Measurements from ENCODE around the gene MS4A18. TPM values are rescaled to one million over a fixed set of nuclear protein-coding genes. Genes with fewer than 3 reads are reported as not detected.
A peak's percentile ranks its signal among the peaks of the same experiment; 100 is the strongest.

MS4A18 gene
- total and polyA plus RNA-seq, 4 experiments from 2014 or later: not detected

- Mint-ChIP-seq H3K9me3 (no peaks in the 10 kb centered on the region), H3K27ac (no peak overlapping the region), H3K4me3 (no peak overlapping the region), H3K36me3 (no peaks in the 10 kb centered on the region), H3K4me1 (no peaks in the 10 kb centered on the region), H3K27me3 (peaks cover 23 to 55% of the 10 kb centered on the region in 2 donors)
- DNase-seq: no peak
- Histone ChIP-seq H3K27ac (ENCODE audit: low read depth, low read length) (no peak overlapping the region), H3K36me3 (ENCODE audit: insufficient read depth, low read length) (no peaks in the 10 kb centered on the region), H3K9me3 (ENCODE audit: control insufficient read depth in 1 of 2, low read length in 2 of 2) (no peaks in the 10 kb centered on the region), H3K4me1 (ENCODE audit: insufficient read depth, low read length) (no peaks in the 10 kb centered on the region), H3K27me3 (ENCODE audit: insufficient read depth, low read length) (no peaks in the 10 kb centered on the region), H3K4me3 (ENCODE audit: low read length in 2 of 2) (no peak overlapping the region)
- ChIA-PET CTCF (ENCODE audit: partially characterized antibody) (interaction anchor here (0.9 to 1.6 kb wide), 4 partner anchors 8 to 25 kb away, joined by 3 to 15 read pairs (median 4); partner anchors contain the start of gene MS4A15), POLR2A (ENCODE audit: partially characterized antibody) (no interaction called here)
- intact Hi-C loops (cut with micrococcal nuclease): no loop called here
Observed at GRCh38 chr11:60765355-60765754, 40.8 kb downstream of the MS4A18 start.

DNA sequence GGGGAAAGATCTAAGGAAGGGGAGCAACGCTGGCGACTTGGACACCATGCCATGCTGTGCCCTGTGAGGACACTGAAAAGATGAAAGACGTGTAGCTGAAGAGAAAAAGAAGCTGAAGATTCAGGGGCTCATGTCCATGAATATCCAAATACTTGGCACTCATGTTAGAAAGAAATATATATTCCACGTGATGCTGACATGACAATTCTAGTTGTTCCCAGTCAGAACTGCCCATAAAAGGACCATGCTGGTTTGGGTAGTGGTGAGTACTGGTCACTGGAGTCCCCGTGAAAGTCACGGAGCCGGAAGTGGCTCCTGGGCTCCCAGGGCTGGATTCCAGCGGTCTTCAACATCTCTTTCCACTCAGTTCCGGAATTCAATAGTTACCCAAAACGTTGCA is 42.0 kb downstream of the MS4A18 start:
- H3K27me3 ChIP-seq (ENCODE audit: insufficient read depth, low read length): no peaks in the 10 kb centered on the region
- no peak overlapping the region for H3K4me3 ChIP-seq (ENCODE audit: low read length in 2 of 2)
- no peaks in the 10 kb centered on the region for H3K4me1 ChIP-seq (ENCODE audit: insufficient read depth, low read length)
- H3K9me3 ChIP-seq (ENCODE audit: control insufficient read depth in 1 of 2, low read length in 2 of 2): no peaks in the 10 kb centered on the region
- no peaks in the 10 kb centered on the region for H3K36me3 ChIP-seq (ENCODE audit: insufficient read depth, low read length)
- Mint-ChIP-seq H3K4me1 (peaks cover 0 to 1% (median 0%) of the 10 kb centered on the region in 4 donors), H3K4me3 (no peak overlapping the region), H3K27ac (no peak overlapping the region), H3K9me3 (no peaks in the 10 kb centered on the region), H3K36me3 (no peaks in the 10 kb centered on the region), H3K27me3 (peaks cover 18 to 46% of the 10 kb centered on the region in 2 donors)
- DNase-seq: no peak
- POLR2A ChIA-PET (ENCODE audit: partially characterized antibody): no interaction called here
- intact Hi-C loops (cut with micrococcal nuclease): no loop called here
- CTCF ChIA-PET (ENCODE audit: partially characterized antibody): no interaction called here
- no peak overlapping the region for H3K27ac ChIP-seq (ENCODE audit: low read depth, low read length)

GRCh38 chr11:60767388-60767811 is 42.9 kb downstream of the MS4A18 start:
- no peak overlapping the region for H3K4me3 Mint-ChIP-seq
- ChIA-PET POLR2A (ENCODE audit: partially characterized antibody) (no interaction called here), CTCF (ENCODE audit: partially characterized antibody) (interaction anchor here (1.5 kb wide), 1 partner anchor 10 kb away, joined by 6 read pairs; no protein-coding TSS in a partner anchor)
- no peaks in the 10 kb centered on the region for H3K36me3 ChIP-seq (ENCODE audit: insufficient read depth, low read length)
- H3K9me3 Mint-ChIP-seq: no peaks in the 10 kb centered on the region
- peaks cover 0 to 2% (median 0%) of the 10 kb centered on the region in 4 donors for H3K4me1 Mint-ChIP-seq
- H3K9me3 ChIP-seq (ENCODE audit: control insufficient read depth in 1 of 2, low read length in 2 of 2): no peaks in the 10 kb centered on the region
- no peaks in the 10 kb centered on the region for H3K36me3 Mint-ChIP-seq
- no peak overlapping the region for H3K27ac Mint-ChIP-seq
- H3K27me3 ChIP-seq (ENCODE audit: insufficient read depth, low read length): no peaks in the 10 kb centered on the region
- no peak for DNase-seq
- H3K4me3 ChIP-seq (ENCODE audit: low read length in 2 of 2): no peak overlapping the region
- no peaks in the 10 kb centered on the region for H3K4me1 ChIP-seq (ENCODE audit: insufficient read depth, low read length)
- intact Hi-C loops (cut with micrococcal nuclease): no loop called here
- peaks cover 19 to 43% of the 10 kb centered on the region in 2 donors for H3K27me3 Mint-ChIP-seq
- no peak overlapping the region for H3K27ac ChIP-seq (ENCODE audit: low read depth, low read length)

DNA sequence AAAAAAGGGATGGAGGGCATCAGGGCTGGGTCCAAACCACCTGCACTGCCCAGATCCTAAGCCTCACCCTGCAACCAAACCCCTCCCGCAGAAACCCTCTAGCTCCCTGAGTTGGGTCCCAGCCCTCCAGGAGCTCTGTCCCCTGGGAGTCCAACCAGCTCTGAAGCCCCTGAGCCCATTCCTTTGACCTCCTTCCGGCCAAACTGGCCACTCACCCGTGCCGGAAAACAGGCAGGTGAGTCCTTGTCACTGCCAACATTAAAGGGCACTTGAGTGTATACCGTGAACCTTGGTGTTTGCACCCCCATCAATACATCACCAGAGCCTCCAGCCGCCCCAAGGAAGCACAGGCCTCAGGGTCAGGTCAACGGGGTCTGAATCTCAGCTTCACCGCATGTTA is 43.7 kb downstream of the MS4A18 start:
- Mint-ChIP-seq H3K4me1 (peaks cover 0 to 2% (median 0%) of the 10 kb centered on the region in 4 donors), H3K27me3 (peaks cover 19 to 35% of the 10 kb centered on the region in 2 donors), H3K4me3 (no peak overlapping the region), H3K9me3 (no peaks in the 10 kb centered on the region), H3K27ac (no peak overlapping the region), H3K36me3 (no peaks in the 10 kb centered on the region)
- DNase-seq: no peak
- H3K4me3 ChIP-seq (ENCODE audit: low read length in 2 of 2): no peak overlapping the region
- no peaks in the 10 kb centered on the region for H3K27me3 ChIP-seq (ENCODE audit: insufficient read depth, low read length)
- intact Hi-C loops (cut with micrococcal nuclease): no loop called here
- no peak overlapping the region for H3K27ac ChIP-seq (ENCODE audit: low read depth, low read length)
- CTCF ChIA-PET (ENCODE audit: partially characterized antibody): interaction anchor here (1.5 kb wide), 1 partner anchor 9 kb away, joined by 6 read pairs; no protein-coding TSS in a partner anchor
- H3K4me1 ChIP-seq (ENCODE audit: insufficient read depth, low read length): no peaks in the 10 kb centered on the region
- POLR2A ChIA-PET (ENCODE audit: partially characterized antibody): no interaction called here
- H3K9me3 ChIP-seq (ENCODE audit: control insufficient read depth in 1 of 2, low read length in 2 of 2): no peaks in the 10 kb centered on the region
- H3K36me3 ChIP-seq (ENCODE audit: insufficient read depth, low read length): no peaks in the 10 kb centered on the region

DNA sequence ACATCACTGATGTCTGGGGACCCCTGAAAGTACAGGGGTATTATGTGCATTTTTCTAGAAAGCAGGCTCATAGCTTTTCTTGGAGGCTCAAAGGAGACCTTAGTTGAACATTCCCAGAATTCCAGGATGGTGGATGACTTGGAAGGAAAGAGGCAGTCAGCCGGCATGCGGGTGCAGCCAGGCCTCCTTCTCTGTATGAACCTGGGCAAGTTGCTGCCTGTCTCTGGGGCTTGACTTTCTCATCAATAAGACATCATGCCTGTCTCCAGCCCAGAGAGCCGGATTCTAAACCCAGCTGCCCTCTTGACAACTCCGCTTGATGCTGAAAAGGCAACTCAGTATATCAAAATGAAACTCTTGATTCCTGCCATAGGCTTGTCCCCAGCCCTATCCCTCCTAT is 44.8 kb downstream of the MS4A18 start:
- Mint-ChIP-seq H3K36me3 (no peaks in the 10 kb centered on the region), H3K4me1 (peaks cover 0 to 2% (median under 1%) of the 10 kb centered on the region in 4 donors), H3K9me3 (no peaks in the 10 kb centered on the region), H3K4me3 (peak overlapping the region in 1 of 8 donors; percentile 18), H3K27me3 (peaks cover 13 to 27% of the 10 kb centered on the region in 2 donors), H3K27ac (no peak overlapping the region)
- no peaks in the 10 kb centered on the region for H3K4me1 ChIP-seq (ENCODE audit: insufficient read depth, low read length)
- H3K9me3 ChIP-seq (ENCODE audit: control insufficient read depth in 1 of 2, low read length in 2 of 2): no peaks in the 10 kb centered on the region
- ChIA-PET POLR2A (ENCODE audit: partially characterized antibody) (no interaction called here), CTCF (ENCODE audit: partially characterized antibody) (interaction anchor here (1.3 kb wide), 1 partner anchor 9 kb away, joined by 7 read pairs; no protein-coding TSS in a partner anchor)
- H3K36me3 ChIP-seq (ENCODE audit: insufficient read depth, low read length): no peaks in the 10 kb centered on the region
- H3K4me3 ChIP-seq (ENCODE audit: low read length in 2 of 2): no peak overlapping the region
- intact Hi-C loops (cut with micrococcal nuclease): no loop called here
- DNase-seq: no peak
- H3K27me3 ChIP-seq (ENCODE audit: insufficient read depth, low read length): no peaks in the 10 kb centered on the region
- H3K27ac ChIP-seq (ENCODE audit: low read depth, low read length): no peak overlapping the region

- Mint-ChIP-seq H3K36me3 (no peaks in the 10 kb centered on the region), H3K27ac (no peak overlapping the region), H3K4me3 (no peak overlapping the region), H3K9me3 (no peaks in the 10 kb centered on the region), H3K27me3 (peaks cover 9 to 23% of the 10 kb centered on the region in 2 donors), H3K4me1 (peaks cover 0 to 7% (median 3%) of the 10 kb centered on the region in 4 donors)
- ChIA-PET POLR2A (ENCODE audit: partially characterized antibody) (no interaction called here), CTCF (ENCODE audit: partially characterized antibody) (interaction anchor here (1.3 kb wide), 1 partner anchor 9 kb away, joined by 7 read pairs; no protein-coding TSS in a partner anchor)
- H3K4me3 ChIP-seq (ENCODE audit: low read length in 2 of 2): no peak overlapping the region
- H3K9me3 ChIP-seq (ENCODE audit: control insufficient read depth in 1 of 2, low read length in 2 of 2): no peaks in the 10 kb centered on the region
- H3K27me3 ChIP-seq (ENCODE audit: insufficient read depth, low read length): no peaks in the 10 kb centered on the region
- no peaks in the 10 kb centered on the region for H3K4me1 ChIP-seq (ENCODE audit: insufficient read depth, low read length)
- intact Hi-C loops (cut with micrococcal nuclease): no loop called here
- DNase-seq: no peak
- no peaks in the 10 kb centered on the region for H3K36me3 ChIP-seq (ENCODE audit: insufficient read depth, low read length)
- H3K27ac ChIP-seq (ENCODE audit: low read depth, low read length): no peak overlapping the region
Observed at GRCh38 chr11:60769811-60770210, 45.3 kb downstream of the MS4A18 start.

DNA sequence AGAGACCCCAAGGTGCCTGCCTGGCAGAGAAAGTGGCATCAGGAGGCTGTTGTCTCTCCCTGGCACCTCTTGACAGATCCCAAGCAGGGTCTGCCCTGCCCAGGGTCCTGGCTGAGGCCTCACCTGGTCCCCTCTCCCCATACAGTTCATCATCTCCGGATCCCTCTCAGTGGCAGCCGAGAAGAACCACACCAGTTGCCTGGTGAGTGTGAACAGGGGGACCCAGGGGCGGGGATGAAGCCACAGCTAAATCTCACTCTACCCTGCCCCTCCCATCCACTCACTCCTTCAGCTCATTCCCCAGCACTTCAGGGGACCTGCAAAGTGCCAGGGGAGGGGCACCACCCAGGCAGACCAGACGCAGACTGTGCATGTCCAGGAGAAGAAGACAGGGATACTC is 46.6 kb downstream of the MS4A18 start:
- Histone ChIP-seq H3K27ac (ENCODE audit: low read depth, low read length) (no peak overlapping the region), H3K4me3 (ENCODE audit: low read length in 2 of 2) (no peak overlapping the region), H3K4me1 (ENCODE audit: insufficient read depth, low read length) (no peaks in the 10 kb centered on the region), H3K27me3 (ENCODE audit: insufficient read depth, low read length) (no peaks in the 10 kb centered on the region), H3K9me3 (ENCODE audit: control insufficient read depth in 1 of 2, low read length in 2 of 2) (no peaks in the 10 kb centered on the region), H3K36me3 (ENCODE audit: insufficient read depth, low read length) (no peaks in the 10 kb centered on the region)
- POLR2A ChIA-PET (ENCODE audit: partially characterized antibody): no interaction called here
- Mint-ChIP-seq H3K36me3 (no peaks in the 10 kb centered on the region), H3K4me1 (peaks cover 5 to 16% (median 8%) of the 10 kb centered on the region in 4 donors), H3K9me3 (no peaks in the 10 kb centered on the region), H3K27me3 (peaks cover 7 to 22% of the 10 kb centered on the region in 2 donors), H3K4me3 (no peak overlapping the region), H3K27ac (no peak overlapping the region)
- DNase-seq: no peak
- CTCF ChIA-PET (ENCODE audit: partially characterized antibody): no interaction called here
- intact Hi-C loops (cut with micrococcal nuclease): no loop called here
